HG03571 (cell line): ENCODE measurements around the gene CD200R1L.
"Not testable (repeated sequence)": the region's sequence is repeated elsewhere in the genome, so short reads cannot be mapped to it uniquely, and the experiment has no call there.

ENCODE experiments used
- ATAC-seq: cut with Tn5 transposase; IDR thresholded peaks from one replicate; pipeline ENCODE4 v1.9.1; 2021; ENCODE audit not compliant: unreplicated experiment

CD200R1L gene, protein sequence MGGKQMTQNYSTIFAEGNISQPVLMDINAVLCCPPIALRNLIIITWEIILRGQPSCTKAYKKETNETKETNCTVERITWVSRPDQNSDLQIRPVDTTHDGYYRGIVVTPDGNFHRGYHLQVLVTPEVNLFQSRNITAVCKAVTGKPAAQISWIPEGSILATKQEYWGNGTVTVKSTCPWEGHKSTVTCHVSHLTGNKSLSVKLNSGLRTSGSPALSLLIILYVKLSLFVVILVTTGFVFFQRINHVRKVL

DNA sequence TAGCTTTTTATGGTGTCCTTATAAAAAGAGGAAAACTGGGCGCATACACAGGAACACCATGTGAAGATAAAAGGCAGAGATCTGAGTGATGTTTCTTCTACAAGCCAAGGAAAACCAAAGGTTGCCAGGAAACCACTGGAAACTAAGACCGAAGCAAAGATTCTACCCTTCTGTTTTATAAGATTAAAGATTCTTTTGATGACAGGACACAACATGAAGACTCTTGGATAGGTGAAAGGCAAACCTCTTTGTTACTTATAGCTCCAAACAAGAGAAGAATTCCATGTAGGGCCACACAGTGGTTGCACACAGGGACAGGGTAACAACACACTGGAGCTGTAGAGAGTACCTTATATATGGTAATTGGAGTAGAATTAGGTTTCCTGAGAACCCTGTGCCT lies at the start of gene CD200R1L:
CD200R1L (minus strand) TSS at position 101 of the 400 bp plus-strand sequence. CDS start 17,497 bp downstream, outside the sequence.
- no peak for ATAC-seq

DNA sequence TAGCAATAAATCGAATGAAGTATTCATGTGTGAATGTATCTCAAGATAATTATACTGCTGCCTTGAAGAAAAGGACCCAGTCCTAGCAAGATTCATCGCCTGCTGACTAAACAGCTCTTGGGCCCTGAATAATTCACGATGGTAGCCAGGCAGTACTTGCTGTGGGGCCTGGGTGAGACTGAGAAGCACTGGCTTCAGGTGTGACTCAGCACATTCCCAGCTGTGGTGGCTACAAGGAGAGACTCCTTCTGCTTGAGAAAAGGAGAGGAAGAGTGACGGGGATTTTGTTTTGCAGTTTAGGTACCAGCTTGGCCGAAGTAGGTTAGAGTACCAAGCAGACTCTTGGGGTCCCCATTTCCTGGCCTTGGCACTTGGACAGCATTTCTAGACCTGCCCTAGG lies 47.6 kb upstream of the CD200R1L start:
- no peak for ATAC-seq

DNA sequence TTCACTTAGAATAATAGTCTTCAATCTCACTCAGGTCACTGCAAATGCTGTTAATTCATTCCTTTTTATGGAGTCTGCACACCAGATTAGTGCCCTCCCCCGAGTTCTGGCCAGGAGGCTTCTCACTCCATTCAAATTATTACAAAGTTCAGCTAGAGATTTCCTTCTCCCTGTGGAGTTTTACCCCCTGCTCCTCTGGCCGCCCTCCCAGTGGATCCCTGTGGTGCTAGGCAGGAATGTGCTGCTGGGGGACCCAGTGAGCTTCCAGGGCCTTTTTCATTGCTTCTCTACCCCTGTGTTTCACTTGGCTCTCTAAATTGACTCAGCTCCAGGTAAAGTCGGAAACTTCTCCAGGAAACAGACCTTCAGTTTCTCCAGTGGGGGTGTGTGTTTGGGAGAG lies 42.7 kb upstream of the CD200R1L start:
- no peak for ATAC-seq

DNA sequence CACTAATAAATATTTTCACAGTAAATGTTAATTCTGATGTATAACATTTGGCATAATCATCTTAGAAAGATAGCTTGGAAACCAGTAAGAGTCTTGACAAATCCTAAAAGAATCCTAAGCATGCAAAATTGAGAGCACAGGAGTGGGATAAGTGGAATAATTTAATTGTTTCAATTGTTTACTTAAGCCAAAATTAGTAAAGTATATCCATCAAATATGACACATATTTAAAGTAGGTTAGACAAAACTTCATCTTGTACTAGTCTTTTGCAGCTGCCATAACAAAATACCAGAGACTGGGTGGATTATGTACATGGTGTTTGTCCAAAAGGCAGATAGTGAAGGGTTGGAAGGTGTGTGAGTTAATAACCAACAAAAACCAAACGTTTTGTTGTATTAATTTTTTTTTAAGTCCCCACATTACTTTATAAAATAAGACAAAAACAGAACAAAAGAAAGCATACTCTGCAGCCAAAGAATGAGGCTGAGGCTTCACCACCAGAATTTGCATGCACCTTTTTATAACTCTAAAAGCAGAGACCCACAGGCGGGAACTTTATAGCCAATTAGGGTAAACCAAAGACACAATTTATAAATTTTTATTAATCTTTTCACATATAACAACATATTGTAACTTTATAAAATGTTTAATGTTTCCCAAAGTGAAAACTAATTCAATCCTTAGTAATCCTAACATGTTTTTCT lies 41.9 kb upstream of the CD200R1L start:
- ATAC-seq = no peak

DNA sequence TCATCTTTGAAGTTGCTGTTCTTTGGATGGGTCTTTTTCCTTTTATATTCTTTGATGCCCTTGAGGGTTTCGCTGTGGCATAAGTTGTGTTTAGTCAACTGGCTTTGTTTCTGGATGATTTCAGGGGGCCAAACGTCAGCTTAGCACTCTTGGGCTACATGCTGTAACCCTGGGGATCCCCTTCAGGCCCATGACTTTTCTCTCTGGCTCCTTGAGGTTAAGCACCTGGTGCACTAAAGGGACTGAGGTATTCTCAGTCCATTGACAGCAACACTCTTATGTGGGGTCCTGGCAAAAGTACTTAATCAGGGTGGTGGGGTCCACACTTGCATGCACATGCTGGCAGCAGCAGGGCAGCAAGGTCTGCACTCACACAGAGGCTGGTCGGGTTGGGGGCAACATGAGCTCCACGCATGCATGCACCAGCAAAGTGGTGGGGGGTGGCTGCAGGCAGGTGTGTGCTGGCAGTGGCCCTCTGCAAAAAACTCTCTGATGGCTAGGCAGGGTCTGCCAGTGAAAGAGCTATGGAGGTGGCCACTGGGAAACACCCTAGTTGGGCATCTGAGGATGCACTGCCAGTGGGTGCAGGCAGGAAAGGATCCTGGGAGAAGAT lies 38.1 kb upstream of the CD200R1L start:
- no peak for ATAC-seq

DNA sequence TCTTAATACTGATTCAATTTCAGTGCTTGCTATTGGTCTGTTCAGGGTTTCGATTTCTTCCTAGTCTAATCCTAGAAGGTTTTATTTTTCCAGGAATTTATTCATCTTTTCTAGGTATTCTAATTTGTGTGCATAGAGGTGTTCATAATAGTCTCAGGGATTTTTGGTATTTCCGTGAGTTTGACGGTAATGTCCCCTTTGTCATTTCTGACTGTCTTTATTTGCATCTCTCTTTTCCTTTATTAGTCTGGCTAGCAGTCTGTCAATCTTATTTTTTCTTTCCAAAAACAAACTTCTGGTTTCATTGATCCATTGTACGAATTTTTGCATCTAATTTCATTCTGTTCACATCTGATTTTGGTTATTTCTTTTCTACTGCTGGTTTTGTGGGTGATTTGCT lies 35.2 kb upstream of the CD200R1L start:
- no peak for ATAC-seq

DNA sequence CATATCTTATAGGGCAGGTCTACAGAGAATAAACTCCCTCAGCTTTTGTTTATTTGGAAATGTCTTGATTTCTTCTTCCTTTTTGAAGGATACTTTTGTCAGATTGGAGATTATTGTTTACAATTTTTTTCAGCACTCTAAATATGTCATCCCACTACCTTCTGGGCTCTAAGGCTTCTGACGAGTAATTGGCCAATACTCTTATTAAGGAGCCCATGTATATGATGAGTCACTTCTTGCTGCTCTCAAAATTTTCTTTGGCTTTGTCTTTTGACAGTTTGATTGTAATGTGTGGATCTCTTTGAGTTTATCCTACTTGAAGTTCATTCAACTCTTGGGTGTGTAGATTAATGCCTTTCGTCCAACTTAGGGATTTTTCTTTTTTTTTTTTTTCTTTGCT lies 28.9 kb upstream of the CD200R1L start:
- no peak for ATAC-seq

DNA sequence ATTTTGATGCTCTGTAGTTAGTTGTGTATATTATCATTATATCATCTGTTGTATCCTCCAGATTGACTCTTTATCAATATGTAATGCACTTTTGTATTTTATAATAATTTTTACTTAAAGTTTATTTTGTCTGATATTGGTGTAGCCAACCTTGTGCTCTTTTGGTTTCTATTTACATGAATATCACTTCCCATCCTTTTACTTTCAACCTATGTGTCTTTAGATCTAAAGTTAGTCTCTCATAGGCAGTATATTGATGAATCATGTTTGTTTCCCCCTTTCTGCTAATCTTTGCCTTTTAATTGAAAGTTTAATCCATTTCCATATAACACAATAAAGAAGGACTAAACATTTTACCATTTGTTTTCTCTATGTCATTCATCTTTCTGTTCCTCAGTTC lies 28.1 kb upstream of the CD200R1L start:
- no peak for ATAC-seq

DNA sequence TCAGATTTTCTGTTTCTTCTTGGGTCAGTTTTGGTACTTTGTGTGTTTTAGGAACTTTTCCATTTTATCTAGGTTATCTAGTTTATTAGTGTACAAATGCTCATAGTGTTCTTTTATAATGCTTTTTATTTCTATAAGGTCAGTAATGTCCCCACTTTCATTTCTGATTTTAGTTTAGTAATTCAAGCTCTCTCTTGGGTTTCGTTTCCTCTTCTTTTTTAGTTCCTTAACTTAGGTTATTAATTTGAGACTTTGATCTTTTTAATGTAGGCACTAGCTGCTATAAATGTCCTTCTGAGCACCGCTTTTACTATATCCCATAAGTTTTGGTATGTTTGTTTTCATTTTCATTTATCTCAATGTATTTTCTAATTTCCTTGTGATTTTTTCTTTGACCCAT lies 27.0 kb upstream of the CD200R1L start:
- ATAC-seq = peak; percentile 62

DNA sequence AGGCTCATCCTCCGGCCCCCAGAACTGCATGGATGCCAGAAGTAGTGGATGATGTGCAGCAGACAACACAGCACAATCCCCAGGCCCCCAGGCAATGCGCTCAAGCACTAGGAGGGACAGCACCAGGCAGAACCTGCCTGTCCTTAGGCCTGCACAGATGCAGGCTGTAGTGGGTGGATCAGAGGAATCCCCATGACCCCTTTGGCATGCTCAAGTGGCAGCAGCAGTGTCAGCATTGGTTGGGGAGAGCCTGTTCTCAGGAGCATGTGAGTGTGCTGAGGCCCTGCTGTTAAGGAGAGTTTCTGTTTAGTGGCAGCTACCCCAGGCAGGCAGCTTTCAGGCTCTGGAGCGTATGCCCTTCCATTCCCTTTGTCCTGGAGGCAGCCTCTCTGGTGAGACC lies 25.1 kb upstream of the CD200R1L start:
- ATAC-seq = no peak

DNA sequence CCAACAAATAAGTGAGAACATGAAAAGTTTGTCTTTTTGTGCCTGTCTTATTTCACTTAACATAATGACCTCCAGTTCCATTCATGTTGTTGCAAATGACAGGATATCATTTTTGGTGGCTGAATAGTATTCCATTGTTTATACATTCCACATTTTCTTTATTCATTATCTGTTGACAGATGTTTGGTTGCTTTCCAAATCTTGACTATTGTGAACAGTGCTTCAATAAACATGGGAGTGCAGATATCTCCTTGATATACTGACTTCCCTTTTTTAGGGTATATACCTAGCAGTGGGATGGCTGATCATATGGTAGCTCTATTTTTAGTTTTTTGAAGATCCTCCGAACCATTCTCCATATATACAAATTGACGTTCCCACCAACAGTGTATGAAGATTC lies 19.1 kb upstream of the CD200R1L start:
- no peak for ATAC-seq

DNA sequence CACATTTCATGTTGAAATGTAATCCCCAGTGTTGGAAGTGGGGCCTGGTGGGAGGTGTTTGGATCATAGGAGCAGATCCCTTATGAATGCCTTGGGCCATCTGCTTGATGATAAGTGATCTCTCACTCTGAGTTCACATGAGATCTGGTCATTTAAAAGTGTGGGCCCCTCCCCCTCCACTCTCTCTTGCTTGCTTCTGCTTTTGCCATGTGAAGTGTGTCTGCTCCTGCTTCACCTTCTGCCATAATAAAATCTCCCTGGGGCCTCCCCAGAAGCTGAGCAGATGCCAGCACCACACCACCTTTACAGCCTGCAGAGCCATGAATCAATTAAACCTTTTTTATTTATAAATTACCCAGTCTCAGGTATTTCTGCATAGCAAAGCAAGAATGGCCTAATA lies 14.2 kb upstream of the CD200R1L start:
- ATAC-seq = no peak

DNA sequence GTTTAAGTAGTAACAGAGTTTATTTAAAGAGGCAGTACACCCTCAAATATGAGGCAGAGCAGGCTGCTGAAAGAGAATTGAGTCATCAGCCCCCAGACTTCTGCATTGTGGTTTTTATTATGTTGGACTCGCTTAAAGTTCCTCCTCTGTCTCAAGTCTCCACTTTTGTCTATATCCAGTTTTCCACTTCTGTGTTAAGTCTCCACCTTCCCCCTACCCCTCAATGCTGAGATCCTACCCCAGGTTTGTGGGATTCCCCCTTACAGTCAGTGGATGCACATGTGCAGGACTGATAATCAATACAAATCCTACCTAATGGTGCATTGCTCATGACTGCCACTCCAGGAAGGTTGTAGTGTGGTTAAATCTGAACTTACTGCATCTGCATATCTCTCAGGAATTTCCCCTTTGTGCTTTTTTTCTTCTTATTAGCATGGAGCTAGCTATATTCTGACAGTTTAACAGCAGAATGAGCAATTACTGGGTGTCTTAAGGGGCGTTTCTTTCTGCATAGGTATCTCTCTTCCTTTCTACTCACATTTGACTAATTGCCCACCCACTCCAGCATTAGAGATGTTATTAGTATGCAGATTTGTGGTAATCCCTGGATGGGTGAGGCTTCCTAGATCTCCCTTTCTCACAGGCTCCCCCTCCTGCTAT lies 11.9 kb upstream of the CD200R1L start:
- ATAC-seq = no peak

DNA sequence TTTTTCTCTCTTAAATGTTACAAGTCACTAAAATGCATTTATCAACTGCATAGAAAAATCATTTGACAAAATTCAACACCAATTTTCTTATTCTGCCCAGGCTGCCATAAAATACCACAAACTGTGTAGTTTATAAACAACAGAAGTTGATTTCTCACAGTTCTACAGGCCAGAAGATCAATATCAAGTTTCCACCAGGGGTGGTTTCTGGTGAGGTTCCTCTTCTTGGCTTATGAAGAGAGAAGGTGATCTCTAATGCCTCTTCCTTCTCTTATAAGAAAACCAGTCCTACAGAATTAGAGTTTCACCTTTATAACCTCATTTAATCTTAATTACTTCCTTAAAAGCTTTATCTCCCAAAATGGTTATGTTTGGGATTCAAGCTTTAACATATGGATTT lies 10.9 kb upstream of the CD200R1L start:
- ATAC-seq = no peak

DNA sequence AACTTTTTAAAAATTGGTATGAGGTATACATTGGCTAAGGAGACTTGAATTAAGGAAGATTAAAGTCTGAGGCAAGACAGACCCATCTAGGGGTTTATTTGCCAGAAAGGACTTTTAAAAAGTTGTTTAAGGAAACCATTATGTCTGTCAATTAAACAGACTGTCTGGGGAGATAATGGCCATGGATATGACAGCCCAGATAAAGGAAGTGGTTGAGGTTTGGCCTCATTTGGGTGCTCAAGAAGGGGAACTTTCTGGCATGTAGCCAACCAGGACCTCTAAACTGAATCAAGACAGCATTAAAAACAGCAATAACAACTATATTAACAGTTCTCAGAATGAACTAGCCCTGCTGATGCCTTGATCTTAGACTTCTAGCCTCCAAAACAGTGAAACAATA lies 9.9 kb upstream of the CD200R1L start:
- ATAC-seq = no peak

DNA sequence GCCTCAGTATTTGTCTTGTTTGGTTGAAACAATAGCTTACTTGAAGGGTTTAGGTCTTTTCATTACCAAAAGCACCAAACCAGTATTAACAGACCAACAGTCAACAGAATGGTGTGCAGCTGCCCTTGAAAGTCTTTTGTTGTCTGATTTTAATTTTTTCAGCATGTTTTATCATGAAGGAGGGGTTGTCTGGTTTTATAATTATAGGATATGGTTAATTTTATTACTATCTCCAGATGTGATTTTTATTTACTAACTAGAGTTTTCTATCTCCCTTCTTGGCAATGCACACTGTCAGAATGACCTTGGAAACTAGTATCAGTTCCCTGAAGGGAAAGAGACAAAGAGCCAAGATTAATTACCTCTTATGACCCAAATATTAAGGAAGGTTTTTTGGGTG lies 9.2 kb upstream of the CD200R1L start:
- no peak for ATAC-seq

DNA sequence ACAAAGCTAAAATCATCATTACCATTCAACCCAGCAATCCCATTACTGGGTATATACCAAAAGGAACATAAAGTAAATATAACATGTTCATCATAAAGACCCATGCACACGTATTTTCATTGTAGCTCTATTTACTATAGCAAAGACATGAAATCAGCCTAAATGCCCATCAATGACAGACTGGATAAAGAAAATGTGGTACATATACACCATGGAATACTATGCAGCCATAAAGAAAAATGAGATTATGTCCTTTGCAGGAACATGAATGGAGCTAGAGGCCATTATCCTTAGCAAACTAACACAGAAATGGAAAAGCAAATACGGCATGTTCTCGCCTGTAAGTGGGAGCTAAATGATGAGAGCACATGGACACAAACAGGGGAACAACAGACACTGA lies 8.4 kb upstream of the CD200R1L start:
- ATAC-seq = not testable (repeated sequence)

DNA sequence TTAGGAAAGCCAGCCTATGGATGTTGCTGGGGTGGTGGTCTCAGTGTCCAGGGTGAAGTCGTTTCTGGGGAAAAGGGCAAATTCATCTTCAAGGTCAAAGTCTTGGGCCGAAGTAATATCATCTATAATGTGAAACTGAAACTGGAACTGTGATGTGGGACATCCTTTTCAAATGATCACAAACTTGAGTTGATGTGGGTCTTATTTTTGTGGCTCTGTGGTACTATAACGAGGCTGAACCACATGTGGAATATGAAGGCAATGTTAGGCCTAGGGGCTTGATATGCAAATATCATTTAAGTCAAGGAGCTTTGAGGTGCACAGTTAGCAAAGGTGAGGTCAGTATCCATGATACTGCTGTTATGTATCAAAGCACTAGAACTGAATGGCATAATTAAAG lies 1.5 kb upstream of the CD200R1L start:
- ATAC-seq = no peak

DNA sequence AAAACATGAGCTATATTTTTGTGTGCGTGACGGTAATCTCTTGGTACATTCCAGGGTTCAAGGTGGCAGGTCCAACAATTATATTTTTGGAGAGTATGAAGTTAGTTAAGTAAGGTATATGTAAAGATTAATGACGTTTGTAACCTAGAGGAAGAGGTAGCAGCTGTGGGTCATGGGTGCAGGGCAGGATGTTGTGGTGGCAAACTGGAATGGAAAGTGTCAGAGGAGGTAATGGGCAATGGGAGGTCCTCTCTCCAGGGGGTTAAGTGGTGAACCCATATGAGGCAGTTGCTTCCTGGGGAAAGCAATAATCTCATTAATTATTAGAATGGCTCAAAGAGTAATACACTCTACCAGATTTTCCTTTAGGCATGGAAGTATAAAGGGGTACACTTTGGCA lies 1.0 kb upstream of the CD200R1L start:
- peak; percentile 95 for ATAC-seq

DNA sequence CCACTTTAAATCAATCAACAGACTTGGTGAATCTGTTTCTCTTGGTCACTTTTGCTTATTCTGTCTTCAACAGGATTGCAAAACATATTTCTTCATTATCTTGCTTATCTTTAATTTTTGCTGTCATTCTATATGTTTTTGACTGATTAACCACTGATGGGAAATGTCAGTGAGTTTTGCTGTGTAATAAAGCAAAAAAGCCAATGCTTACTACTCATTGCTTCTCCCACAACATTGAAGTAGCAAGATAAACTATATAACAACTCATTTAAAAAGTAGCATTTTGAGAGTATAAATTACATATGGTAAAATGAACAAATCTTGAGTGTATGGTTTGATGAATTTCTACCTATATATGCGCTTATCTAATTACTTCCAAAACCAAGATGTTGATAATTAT lies 892 bp downstream of the CD200R1L start:
- ATAC-seq = no peak

DNA sequence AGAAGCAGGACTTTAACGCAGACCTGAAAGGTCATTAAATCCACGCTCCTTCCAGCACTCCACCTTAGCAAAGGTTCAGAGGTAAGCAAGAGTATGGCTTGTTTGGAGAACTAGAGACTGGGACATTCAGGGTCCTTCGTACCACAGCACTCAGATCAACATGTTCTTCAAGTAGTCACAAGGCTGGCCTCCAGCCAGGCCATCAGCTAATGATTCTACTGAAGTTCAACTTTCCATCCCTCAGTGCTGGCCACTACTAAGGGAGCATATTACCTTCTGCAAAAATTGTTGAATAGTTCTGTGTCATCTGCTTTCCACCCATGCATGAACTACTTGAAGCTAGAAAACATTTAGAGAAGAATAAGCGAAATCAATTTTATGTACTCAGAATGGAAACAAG lies 17.6 kb downstream of the CD200R1L start:
- ATAC-seq = no peak
